HG03039 (cell line): ENCODE results near the gene VGF.
"Not testable (repeated sequence)": the region's sequence is repeated elsewhere in the genome, so short reads cannot be mapped to it uniquely, and the experiment has no call there.

Source experiments
- ATAC-seq: cut with Tn5 transposase; IDR thresholded peaks from one replicate; pipeline ENCODE4 v1.9.1; 2021; ENCODE audit warnings: mild to moderate bottlenecking, moderate library complexity; ENCODE audit not compliant: unreplicated experiment

VGF gene

DNA sequence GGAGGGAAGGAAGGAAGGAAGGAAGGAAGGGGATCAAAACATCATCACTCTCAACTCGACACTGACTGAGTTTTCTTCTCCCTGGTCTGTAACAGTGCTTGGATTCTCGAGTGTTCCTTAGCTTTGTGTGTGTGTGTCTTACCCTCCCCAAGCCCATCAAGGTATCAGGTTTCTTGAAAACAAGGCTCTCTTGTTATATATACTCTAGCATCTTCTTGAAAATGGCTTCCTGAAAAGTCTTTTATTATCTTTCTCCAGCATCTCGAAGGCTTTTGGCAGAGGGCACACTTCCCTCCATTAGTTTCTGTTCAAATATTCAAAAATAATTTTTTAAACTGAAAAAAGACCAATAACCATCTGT is 25.1 kb downstream of the VGF start:
- ATAC-seq, result no peak

DNA sequence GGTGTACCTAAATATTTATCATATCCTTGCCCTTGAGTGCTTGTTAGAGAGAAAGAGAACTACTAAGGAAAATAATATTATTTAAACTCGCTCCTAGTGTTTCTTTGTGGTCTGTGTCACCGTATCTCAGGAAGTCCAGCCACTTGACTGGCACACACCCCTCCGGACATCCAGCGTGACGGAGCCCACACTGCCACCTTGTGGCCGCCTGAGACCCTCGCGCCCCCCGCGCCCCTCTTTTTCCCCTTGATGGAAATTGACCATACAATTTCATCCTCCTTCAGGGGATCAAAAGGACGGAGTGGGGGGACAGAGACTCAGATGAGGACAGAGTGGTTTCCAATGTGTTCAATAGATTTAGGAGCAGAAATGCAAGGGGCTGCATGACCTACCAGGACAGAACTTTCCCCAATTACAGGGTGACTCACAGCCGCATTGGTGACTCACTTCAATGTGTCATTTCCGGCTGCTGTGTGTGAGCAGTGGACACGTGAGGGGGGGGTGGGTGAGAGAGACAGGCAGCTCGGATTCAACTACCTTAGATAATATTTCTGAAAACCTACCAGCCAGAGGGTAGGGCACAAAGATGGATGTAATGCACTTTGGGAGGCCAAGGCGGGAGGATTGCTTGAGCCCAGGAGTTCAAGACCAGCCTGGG is 27.0 kb downstream of the VGF start:
- no peak for ATAC-seq

DNA sequence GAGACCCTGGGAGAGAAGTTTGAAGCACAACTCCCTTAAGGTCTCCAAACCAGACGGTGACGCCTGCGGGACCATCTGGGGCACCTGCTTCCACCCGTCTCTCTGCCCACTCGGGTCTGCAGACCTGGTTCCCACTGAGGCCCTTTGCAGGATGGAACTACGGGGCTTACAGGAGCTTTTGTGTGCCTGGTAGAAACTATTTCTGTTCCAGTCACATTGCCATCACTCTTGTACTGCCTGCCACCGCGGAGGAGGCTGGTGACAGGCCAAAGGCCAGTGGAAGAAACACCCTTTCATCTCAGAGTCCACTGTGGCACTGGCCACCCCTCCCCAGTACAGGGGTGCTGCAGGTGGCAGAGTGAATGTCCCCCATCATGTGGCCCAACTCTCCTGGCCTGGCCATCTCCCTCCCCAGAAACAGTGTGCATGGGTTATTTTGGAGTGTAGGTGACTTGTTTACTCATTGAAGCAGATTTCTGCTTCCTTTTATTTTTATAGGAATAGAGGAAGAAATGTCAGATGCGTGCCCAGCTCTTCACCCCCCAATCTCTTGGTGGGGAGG is 27.6 kb downstream of the VGF start:
- no peak for ATAC-seq

DNA sequence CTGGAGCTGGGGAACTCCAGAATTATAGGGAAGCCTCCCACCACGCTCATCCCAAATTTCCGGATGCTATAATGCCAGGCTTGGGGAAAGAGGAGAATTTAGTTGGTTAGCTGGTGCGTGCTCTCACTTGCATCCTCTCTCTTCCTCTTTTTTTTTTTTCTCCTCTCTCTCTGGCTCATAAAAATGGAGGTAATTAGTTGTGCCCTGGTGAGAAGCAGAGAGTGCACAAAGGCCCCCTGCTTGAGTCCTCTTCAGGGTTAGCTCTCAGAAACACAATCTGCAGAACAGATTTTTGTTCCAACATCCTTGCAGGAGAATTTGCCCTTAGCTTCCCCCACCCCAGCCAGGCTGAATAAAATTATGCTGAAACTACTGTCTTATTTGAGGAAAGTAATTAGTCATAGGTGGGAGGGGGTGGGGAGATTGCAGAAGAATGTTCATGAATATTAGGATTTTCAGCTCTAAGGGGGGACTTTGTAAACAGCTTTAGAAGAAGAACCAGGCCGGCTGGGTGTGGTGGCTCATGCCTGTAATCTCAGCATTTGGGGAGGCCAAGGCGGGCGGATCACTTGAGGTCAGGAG is 30.9 kb downstream of the VGF start:
- ATAC-seq, result no peak

DNA sequence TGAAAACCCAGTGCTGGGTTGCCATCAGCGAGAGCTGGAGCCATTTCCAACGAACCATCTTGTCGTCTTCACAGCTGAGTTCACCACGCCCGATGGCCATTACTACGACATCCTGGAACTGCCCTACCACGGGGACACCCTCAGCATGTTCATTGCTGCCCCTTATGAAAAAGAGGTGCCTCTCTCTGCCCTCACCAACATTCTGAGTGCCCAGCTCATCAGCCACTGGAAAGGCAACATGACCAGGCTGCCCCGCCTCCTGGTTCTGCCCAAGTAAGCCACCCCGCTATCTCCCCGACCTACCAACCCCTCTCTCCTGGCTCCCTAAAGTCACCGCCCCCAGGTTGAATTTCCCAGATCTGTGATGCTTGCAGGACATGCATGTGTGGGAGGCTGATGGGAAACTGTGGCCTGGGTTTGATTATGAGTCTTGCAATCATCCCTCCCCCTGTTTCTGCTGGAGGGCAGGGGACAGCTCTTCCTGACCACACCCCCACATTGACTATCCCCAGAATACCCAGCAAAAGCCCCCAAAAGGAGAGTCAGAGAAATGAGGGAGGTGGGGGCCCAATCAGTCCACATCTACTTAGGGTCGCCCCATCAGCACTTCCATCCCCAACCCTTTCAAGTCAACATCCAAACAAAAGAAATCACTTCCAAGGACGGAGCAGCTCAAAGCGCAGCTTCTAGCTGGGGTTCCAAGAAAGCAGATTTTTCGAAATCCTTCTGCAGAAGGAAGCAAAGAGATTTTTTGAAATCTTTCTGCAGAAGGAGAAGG is 31.6 kb downstream of the VGF start:
- ATAC-seq, result no peak

DNA sequence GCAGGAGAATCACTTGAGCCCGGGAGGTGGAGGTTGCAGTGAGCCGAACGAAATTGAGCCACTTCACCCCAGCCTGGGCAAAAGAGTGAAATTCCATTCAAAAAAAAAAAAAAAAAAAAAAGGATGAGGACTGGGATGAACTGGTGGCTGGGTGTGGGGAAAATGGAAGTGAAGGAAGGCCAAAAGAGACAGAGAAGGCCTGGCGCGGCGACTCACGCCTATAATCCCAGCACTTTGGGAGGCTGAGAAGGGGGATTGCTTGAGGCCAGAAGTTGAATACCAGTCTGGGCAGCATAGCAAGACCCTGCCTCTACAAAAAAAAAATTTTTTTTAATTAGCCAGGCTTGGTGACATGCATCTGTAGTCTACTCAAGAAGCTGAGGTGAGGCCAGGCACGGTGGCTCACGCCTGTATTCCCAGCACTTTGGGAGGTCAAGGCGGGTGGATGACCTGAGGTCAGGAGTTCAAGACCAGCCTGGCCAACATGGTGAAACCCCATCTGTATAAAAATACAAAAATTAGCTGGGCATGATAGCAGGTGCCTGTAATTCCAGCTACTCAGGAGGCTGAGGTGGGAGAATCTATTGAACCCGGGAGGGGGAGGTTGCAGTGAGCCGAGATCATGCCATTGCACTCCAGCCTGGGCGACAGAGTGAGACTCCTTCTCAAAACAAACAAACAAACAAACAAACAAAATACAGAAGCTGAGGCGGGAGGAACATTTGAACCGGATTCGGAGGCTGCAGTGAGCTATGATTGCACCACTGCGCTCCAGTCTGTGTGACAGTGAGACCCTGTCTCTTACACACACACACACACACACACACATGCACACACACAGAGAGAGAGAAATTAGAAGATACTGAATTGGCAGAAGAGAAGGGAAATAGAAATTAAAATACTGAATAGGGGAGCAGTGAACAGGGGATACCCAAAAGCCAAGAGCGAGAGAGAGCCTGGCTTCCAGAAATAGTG is 32.5 kb downstream of the VGF start:
- not testable (repeated sequence) for ATAC-seq

DNA sequence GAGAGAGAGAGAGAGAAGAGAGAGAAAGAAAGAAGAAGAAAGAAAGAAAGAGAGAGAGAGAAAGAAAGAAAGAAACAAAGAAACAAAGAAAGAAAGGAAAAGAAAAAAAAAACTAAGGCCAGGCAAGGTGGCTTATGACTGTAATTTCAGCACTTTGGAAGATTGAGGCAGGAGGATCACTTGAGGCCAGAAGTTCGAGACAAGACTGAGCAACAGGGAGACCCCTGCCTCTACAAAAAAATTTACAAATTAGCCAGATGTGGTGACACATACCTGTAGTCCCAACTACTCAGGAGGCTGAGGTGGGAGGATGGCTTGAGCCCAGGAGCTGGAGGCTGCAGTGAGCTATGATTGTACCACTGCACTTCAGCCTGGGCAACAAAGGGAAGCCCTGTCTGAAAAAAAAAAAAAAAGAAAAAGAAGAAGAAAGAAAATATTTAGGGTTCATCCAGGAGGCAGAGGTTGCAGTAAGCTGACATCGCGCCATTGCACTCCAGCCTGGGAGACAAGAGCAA is 35.7 kb downstream of the VGF start:
- no peak for ATAC-seq

DNA sequence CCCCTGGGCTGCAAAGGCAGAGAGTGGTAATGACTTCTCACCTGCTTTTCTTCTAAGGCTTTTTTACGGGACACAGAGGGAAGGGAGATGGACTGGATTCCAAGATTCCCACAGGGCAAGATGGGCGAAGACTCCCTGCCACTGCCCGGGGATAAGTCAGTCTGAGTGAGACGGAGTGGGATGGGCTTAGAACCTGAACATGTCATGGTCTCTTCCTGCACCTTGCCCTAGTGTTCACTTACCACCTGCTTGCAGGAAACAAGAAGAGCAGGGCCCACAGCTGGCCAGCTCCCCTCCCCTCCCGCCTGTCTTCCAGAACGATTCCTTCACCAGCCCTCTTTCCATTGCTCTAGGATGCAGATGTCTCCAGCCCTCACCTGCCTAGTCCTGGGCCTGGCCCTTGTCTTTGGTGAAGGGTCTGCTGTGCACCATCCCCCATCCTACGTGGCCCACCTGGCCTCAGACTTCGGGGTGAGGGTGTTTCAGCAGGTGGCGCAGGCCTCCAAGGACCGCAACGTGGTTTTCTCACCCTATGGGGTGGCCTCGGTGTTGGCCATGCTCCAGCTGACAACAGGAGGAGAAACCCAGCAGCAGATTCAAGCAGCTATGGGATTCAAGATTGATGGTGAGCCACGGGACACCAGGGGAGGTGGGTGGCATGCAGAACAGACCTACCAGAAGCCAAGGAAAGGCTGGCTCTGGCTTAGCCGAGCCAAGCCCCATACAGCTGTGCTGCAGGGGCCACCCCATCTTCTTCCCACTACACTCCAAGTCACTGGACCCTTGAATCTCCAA is 37.1 kb downstream of the VGF start:
- ATAC-seq, result no peak

DNA sequence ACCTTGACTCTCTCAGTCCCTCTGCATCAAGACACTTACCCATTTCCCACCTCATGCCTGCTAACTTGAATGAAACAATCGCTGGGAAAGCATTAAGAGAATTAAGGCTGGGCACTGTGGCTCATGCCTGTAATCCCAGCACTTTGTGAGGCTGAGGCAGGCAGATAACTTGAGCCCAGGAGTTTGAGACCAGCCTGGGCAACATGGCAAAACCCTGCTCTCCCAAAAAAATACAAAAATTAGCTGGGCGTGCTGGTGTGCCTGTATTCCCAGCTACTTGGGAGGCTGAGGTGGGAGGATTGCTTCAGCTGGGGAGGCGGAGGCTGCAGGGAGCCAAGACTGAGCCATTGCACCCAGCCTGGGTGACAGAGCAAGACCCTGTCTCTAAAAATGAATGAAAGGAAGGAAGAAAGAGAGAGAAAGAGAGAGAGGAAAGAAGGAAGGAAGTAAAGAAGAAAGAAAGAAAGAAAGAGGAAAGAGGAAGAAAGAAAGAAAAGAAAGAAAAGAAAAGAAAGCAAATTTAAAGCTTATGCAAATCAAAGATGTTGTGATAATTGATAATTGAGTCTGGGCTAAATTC is 37.8 kb downstream of the VGF start:
- no peak for ATAC-seq

DNA sequence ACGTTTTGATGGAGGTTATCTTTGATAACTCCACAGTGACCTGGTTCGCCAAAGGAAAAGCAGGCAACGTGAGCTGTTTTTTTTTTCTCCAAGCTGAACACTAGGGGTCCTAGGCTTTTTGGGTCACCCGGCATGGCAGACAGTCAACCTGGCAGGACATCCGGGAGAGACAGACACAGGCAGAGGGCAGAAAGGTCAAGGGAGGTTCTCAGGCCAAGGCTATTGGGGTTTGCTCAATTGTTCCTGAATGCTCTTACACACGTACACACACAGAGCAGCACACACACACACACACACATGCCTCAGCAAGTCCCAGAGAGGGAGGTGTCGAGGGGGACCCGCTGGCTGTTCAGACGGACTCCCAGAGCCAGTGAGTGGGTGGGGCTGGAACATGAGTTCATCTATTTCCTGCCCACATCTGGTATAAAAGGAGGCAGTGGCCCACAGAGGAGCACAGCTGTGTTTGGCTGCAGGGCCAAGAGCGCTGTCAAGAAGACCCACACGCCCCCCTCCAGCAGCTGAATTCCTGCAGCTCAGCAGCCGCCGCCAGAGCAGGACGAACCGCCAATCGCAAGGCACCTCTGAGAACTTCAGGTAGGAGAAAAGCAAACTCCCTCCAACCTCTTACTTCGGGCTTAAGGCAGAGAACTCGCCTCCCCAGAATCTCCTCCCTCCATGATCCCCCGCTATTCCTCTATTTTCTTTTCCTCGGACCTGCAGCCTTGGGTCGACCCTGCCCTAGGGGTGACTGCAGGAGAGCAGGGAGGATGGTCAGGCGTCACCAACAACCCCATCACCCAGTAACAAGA is 38.5 kb downstream of the VGF start, which contains the start of gene SERPINE1:
SERPINE1 (plus strand) TSS at position 454 of the 809 bp plus-strand sequence. CDS start 1,290 bp downstream, outside the sequence.
- no peak for ATAC-seq

DNA sequence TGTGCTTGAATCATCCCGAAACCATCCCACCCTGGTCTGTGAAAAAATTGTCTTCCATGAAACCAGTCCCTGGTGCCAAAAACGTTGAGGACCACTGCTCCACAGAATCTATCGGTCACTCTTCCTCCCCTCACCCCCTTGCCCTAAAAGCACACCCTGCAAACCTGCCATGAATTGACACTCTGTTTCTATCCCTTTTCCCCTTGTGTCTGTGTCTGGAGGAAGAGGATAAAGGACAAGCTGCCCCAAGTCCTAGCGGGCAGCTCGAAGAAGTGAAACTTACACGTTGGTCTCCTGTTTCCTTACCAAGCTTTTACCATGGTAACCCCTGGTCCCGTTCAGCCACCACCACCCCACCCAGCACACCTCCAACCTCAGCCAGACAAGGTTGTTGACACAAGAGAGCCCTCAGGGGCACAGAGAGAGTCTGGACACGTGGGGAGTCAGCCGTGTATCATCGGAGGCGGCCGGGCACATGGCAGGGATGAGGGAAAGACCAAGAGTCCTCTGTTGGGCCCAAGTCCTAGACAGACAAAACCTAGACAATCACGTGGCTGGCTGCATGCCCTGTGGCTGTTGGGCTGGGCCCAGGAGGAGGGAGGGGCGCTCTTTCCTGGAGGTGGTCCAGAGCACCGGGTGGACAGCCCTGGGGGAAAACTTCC is 39.2 kb downstream of the VGF start:
- no peak for ATAC-seq

DNA sequence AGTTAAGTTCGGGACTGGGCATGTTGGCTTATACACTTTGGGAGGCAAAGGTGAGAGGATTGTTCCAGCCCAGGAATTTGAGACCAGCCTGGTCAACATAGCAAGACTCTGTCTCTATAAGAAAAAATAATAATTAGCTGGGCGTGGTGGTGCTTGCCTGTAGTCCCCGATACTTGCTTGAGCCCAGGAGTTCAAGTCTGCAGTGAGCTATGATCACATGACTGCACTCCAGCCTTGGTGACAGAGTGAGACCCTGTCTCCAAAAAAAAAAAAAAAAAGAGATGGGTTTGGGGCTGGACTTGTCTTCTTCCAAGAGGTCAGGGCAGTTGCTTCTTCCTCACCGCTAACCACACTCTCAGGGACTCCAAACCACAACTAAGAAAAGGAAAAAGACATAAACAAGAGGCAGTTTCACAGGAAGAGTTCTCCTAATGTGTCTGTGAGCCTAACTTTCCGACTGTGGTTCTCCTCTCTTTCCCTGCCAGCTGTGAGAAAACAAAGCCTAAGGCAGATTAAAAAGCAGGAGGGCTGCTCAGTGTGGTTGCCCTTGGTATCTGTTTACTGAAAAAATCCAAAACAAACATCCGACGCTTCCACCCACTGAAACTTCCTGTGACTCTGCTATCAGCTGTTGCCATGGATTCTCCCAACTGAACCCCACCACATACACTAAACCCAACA is 40.9 kb downstream of the VGF start:
- ATAC-seq, result no peak

DNA sequence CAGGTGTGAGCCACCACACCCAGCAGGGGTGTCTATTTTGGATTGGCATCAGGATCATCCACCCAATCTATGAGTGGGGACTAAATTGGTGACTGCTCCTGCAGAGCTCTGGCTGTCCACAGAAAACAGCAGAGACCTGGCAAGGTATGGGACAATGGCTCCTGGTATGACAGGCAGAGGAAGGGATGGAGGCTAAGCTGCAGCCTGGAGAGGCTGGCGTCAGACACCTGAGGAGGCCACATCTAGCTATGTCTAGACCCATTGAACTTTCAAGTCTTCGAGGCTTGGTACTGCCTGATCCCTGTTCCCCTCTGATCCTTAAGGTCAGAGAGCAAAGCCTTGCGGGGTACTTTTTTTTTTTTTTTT is 41.7 kb downstream of the VGF start:
- ATAC-seq, result no peak

DNA sequence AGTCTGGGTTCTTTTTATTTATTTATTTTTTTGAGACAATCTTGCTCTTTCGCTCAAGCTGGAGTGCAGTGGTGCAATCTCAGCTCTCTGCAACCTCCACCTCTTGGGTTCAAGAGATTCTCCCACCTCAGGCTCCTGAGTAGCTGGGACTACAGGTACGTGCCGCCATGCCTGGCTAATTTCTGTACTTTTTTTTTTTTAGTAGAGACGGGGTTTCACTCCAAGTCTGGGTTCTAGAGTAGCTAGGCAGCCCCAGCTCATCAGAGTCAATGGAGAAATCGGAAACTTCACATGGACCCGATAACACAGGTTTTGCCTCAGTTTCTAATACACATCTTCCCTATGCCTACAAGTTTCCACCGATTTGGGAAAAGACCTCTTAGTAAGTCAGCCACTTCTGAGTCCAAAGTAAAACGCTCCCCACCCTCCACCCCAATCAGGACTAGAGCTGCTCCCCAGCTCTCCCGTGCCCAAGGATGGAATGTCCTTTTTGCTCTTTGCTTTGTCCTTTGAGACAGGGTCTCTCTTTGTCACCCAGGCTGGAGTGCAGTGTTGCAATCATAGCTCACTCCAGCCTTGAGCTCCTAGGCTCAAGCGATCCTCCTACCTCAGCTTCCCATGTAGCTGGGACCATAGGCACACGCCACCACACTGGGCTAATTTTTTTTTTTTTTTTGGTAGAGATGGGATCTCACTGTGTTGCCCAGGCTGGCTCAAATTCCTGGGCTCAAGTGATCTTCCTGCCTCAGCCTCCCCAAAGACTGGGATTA is 42.3 kb downstream of the VGF start:
- no peak for ATAC-seq

DNA sequence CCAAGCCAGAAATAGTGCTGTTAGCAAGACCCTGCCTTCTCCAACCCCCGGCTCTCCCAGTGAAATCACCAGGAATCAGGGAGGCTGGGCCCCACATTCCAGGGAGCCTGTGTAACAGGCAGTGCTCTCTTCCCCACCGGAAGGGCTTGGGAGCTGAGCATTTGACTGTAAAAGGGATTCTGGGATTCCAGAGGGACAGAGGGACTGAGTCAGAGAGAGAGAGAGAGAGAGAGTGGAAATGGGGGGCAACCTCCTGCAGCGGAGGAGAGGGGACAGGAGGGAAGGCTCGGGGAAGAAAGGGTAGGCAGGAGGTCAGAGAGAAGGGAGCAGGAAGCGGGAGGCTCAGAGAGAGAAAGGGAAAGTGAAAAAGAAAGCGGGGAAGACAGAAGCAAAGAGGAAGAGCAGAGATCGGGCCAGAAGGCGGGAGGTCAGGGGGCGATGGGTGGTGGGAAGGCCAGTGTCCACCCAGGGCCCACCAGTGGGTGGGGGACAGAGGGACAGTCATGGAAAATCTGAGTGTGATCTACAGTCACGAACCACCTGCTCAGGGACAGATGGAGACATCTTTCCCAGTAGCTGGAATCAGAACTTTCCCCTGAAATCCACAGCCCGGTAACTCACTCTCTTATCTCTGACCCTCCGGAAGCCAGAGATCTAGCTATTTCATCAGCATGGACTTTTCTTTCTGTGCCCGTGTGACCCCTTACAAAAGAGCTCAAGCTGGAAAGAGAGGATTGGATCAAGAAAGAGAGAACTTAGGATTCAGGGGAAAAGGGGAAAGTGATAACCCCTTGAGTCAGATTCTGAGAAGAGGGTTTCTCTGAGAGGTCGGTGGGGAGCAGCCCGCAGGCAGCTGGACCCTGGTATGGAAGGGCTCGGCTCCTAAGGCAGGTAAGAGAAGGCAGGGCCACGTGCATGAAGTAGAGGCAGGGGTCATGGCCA is 43.1 kb downstream of the VGF start:
- no peak for ATAC-seq

DNA sequence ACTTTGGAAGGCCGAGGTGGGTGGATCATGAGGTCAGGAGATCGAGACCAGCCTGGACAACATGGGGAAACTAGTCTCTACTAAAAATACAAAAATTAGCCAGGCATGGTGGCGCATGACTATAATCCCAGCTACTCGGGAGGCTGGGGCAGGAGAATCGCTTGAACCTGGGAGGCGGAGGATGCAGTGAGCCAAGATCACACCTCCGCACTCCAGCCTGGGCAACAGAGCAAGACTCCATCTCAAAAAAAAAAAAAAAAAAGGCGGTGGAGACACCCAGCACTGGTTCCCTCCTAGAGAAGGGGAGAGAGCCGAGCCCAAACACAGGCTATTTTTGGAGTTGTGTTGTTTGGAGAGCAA is 43.8 kb downstream of the VGF start:
- ATAC-seq, result not testable (repeated sequence)
